Fibroblast of lung (primary cell): Measurements from ENCODE around the gene PRKAG2.

Source experiments
- CTCF ChIP-seq, 2 donors: IDR thresholded peaks in 1 of 2; conservative IDR thresholded peaks in 1 of 2; 1 replicate in 1 of 2; 2 replicates in 1 of 2; pipeline ENCODE4 v1.5.1; 2011 to 2012; ENCODE audit warnings: low read length in 2 of 2, control low read depth in 1 of 2, inconsistent platforms in 1 of 2, low read depth in 1 of 2, mild to moderate bottlenecking in 1 of 2
- EZH2 ChIP-seq: IDR thresholded peaks from 2 replicates; pipeline ENCODE4 v1.5.1; 2012; ENCODE audit warnings: low read length, control low read depth, mild to moderate bottlenecking; ENCODE audit errors: missing control alignments

- TF ChIP-seq CTCF (conservative IDR thresholded peaks at IDR 0.05 in 1 of 2, IDR thresholded peaks at IDR 0.05 in 1 of 2; ENCODE audit: low read depth in 1 of 2, low read length in 2 of 2) (no peak), EZH2 (no peak)
These were observed 58.8 kb downstream of the PRKAG2 start for GRCh38 chr7:151817981-151818673.
